DND-41 (cell line): ENCODE results near the gene BAIAP2.

ENCODE experiments used
- CTCF ChIP-seq: IDR thresholded peaks from 2 replicates; pipeline ENCODE4 v1.5.1; 2012; ENCODE audit warnings: borderline replicate concordance, low read length, moderate library complexity, mild to moderate bottlenecking; ENCODE audit not compliant: poor library complexity, severe bottlenecking; ENCODE audit errors: extremely low read depth
- EZH2 ChIP-seq: IDR thresholded peaks from 3 replicates; pipeline ENCODE4 v1.6.1; 2012; ENCODE audit warnings: borderline replicate concordance, low read depth, mild to moderate bottlenecking, moderate library complexity, low read length, inconsistent platforms; ENCODE audit not compliant: severe bottlenecking

DNA sequence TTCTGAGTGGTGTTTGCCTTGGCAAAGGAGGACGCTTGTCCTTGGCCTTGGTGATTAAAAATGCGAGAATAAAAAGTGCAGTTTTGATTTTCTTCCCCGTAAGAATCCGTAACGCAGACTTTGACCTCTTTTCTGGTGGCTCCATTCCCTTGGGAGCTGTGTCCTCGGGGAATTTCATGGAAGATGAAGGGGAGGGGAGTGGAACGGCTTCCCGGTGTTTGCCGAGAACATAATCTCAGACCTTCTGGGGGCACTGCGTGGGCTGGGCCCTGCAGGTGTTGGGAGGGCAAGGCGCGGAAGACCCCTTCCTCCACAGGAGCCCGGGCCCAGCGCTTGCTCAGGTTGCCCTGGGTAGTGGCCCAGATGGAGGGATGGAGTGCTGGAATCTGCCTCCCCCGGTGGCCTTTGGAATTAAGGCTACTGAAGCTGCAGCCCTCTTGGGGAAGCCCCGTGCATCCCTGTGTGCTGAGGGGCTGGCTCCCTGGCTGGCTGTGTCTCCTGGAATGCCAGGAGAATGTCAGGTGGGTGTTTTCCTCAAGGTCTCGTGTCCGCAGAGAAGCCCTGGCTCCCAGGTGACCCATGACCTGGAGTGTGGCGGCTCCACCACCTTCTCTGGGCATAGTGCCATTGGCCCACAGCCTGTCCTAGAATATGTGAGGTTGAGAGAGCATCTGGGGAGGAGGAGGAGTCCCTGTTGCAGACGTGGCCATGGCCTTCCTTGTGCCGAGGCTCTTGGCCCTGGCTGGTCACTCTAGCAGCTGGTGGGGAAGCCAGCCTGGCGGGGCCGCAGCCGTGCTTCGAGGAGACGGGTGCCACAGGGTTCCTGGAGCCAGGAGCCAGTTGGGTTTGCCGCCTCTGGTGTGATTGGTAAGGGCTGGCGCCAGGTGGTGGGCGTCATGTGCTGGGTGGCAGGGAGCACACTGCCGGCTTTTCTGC is 3.1 kb downstream of the BAIAP2 start:
- TF ChIP-seq CTCF (no peak), EZH2 (no peak)
